GM18861 (cell line): ENCODE results near the gene CCDC88C.
A peak's percentile ranks its signal among the peaks of the same experiment; 100 is the strongest.
"Not testable (repeated sequence)": the region's sequence is repeated elsewhere in the genome, so short reads cannot be mapped to it uniquely, and the experiment has no call there.

ENCODE experiments used
- ATAC-seq: cut with Tn5 transposase; IDR thresholded peaks from one replicate; pipeline ENCODE4 v1.9.1; 2021; ENCODE audit not compliant: unreplicated experiment

The CCDC88C gene

GRCh38 chr14:91417120-91417982 is at the start of gene CCDC88C:
TSS of gene CCDC88C (minus strand) at chr14:91417820. CDS start at chr14:91417690, 130 bp downstream.
- ATAC-seq = peak; percentile 38

- ATAC-seq = no peak
Measured at GRCh38 chr14:91466192-91466591, 48.6 kb upstream of the CCDC88C start.

- no peak for ATAC-seq
Measured at GRCh38 chr14:91464615-91465205, 47.1 kb upstream of the CCDC88C start.

- ATAC-seq = no peak
Measured at GRCh38 chr14:91458612-91459011, 41.0 kb upstream of the CCDC88C start.

GRCh38 chr14:91456283-91456682 is 38.7 kb upstream of the CCDC88C start:
- ATAC-seq = no peak

- no peak for ATAC-seq
Measured at GRCh38 chr14:91454580-91454979, 37.0 kb upstream of the CCDC88C start.

- no peak for ATAC-seq
Measured at GRCh38 chr14:91454155-91454554, 36.5 kb upstream of the CCDC88C start.

GRCh38 chr14:91453744-91454143 is 36.1 kb upstream of the CCDC88C start:
- no peak for ATAC-seq

- no peak for ATAC-seq
Measured at GRCh38 chr14:91444335-91445020, 26.9 kb upstream of the CCDC88C start.

GRCh38 chr14:91439345-91439744 is 21.7 kb upstream of the CCDC88C start:
- ATAC-seq = no peak

- ATAC-seq = no peak
Measured at GRCh38 chr14:91438845-91439244, 21.2 kb upstream of the CCDC88C start.

- not testable (repeated sequence) for ATAC-seq
Measured at GRCh38 chr14:91436266-91436665, 18.6 kb upstream of the CCDC88C start.

GRCh38 chr14:91429385-91429784 is 11.8 kb upstream of the CCDC88C start:
- ATAC-seq = no peak

GRCh38 chr14:91428931-91429330 is 11.3 kb upstream of the CCDC88C start:
- ATAC-seq = not testable (repeated sequence)

- not testable (repeated sequence) for ATAC-seq
Measured at GRCh38 chr14:91425531-91425944, 7.9 kb upstream of the CCDC88C start.

- ATAC-seq = no peak
Measured at GRCh38 chr14:91424813-91425530, 7.4 kb upstream of the CCDC88C start.

- ATAC-seq = no peak
Measured at GRCh38 chr14:91420686-91421085, 3.1 kb upstream of the CCDC88C start.

- ATAC-seq = no peak
Measured at GRCh38 chr14:91419451-91419850, 1.8 kb upstream of the CCDC88C start.

GRCh38 chr14:91419044-91419397 is 1.4 kb upstream of the CCDC88C start:
- ATAC-seq = no peak

- ATAC-seq = no peak
Measured at GRCh38 chr14:91418387-91419043, 895 bp upstream of the CCDC88C start.

- peak; percentile 24 for ATAC-seq
Measured at GRCh38 chr14:91417983-91418386, 365 bp upstream of the CCDC88C start.
